Measurements from ENCODE around the gene B3GALT4. TPM values are rescaled to one million over a fixed set of nuclear protein-coding genes. Genes with fewer than 3 reads are reported as not detected.
A peak's percentile ranks its signal among the peaks of the same experiment; 100 is the strongest.

B3GALT4 gene
- total RNA-seq, 1 donor from 2014 or later: 4.6 TPM

GRCh38 chr6:33313105-33313708 lies 36.3 kb downstream of the B3GALT4 start:
- H3K4me3 Mint-ChIP-seq: peak overlapping the region; percentile 94
- DNase-seq (ENCODE audit: low spot score in 2 of 2, unreplicated experiment in 2 of 2): peak in 1 of 2 experiments; percentile 64
- TF ChIP-seq CTCF (IDR thresholded peaks at IDR 0.05; ENCODE audit: unreplicated experiment): no peak

GRCh38 chr6:33313709-33314514 lies 37.0 kb downstream of the B3GALT4 start, which contains the start of gene TAPBP:
TAPBP (minus strand) TSS chr6:33314078; CDS start chr6:33314041, 37 bp downstream.
- peak in 1 of 2 experiments; percentile 73 for DNase-seq (ENCODE audit: low spot score in 2 of 2, unreplicated experiment in 2 of 2)
- peak within 1 kb of the TSS; percentile 94 for H3K4me3 Mint-ChIP-seq
- no peaks in the 10 kb centered on the region for H3K9me3 Mint-ChIP-seq
- peak within 1 kb of the TSS; percentile 98 for H3K27ac Mint-ChIP-seq
- peaks cover 6% of the 10 kb centered on the region for H3K36me3 Mint-ChIP-seq
- no peak for TF ChIP-seq CTCF (IDR thresholded peaks at IDR 0.05; ENCODE audit: unreplicated experiment)
- H3K27me3 Mint-ChIP-seq (ENCODE audit: low read depth): no peaks in the 10 kb centered on the region
- H3K4me1 Mint-ChIP-seq: peaks cover 51% of the 10 kb centered on the region

More at GRCh38 chr6:33313105-33313708, 36.3 kb downstream of the B3GALT4 start:
- Mint-ChIP-seq H3K36me3 (peaks cover 6% of the 10 kb centered on the region), H3K27me3 (ENCODE audit: low read depth) (no peaks in the 10 kb centered on the region), H3K4me1 (peaks cover 45% of the 10 kb centered on the region), H3K27ac (peak overlapping the region; percentile 98), H3K9me3 (no peaks in the 10 kb centered on the region)

GRCh38 chr6:33314515-33314942 lies 37.6 kb downstream of the B3GALT4 start:
- Mint-ChIP-seq H3K27ac (peak overlapping the region; percentile 98), H3K4me1 (peaks cover 55% of the 10 kb centered on the region), H3K4me3 (peak overlapping the region; percentile 94), H3K36me3 (peaks cover 10% of the 10 kb centered on the region), H3K27me3 (ENCODE audit: low read depth) (no peaks in the 10 kb centered on the region), H3K9me3 (no peaks in the 10 kb centered on the region)
- DNase-seq (ENCODE audit: low spot score in 2 of 2, unreplicated experiment in 2 of 2): peak in 1 of 2 experiments; percentile 42
- TF ChIP-seq CTCF (IDR thresholded peaks at IDR 0.05; ENCODE audit: unreplicated experiment): no peak

GRCh38 chr6:33314943-33315792 lies 38.2 kb downstream of the B3GALT4 start:
- H3K4me3 Mint-ChIP-seq: peak overlapping the region; percentile 94
- H3K9me3 Mint-ChIP-seq: no peaks in the 10 kb centered on the region
- peaks cover 60% of the 10 kb centered on the region for H3K4me1 Mint-ChIP-seq
- no peak for TF ChIP-seq CTCF (IDR thresholded peaks at IDR 0.05; ENCODE audit: unreplicated experiment)
- DNase-seq (ENCODE audit: low spot score in 2 of 2, unreplicated experiment in 2 of 2): no peak
- no peaks in the 10 kb centered on the region for H3K27me3 Mint-ChIP-seq (ENCODE audit: low read depth)
- peak overlapping the region; percentile 98 for H3K27ac Mint-ChIP-seq
- H3K36me3 Mint-ChIP-seq: peaks cover 16% of the 10 kb centered on the region

- TF ChIP-seq CTCF (IDR thresholded peaks at IDR 0.05; ENCODE audit: unreplicated experiment): no peak
- Mint-ChIP-seq H3K36me3 (peaks cover 21% of the 10 kb centered on the region), H3K9me3 (no peaks in the 10 kb centered on the region), H3K27me3 (ENCODE audit: low read depth) (no peaks in the 10 kb centered on the region), H3K4me3 (peak overlapping the region; percentile 94), H3K27ac (peak overlapping the region; percentile 87), H3K4me1 (peaks cover 66% of the 10 kb centered on the region)
- DNase-seq (ENCODE audit: low spot score in 2 of 2, unreplicated experiment in 2 of 2): no peak
Observed at GRCh38 chr6:33315793-33316602, 39.1 kb downstream of the B3GALT4 start.

All from mesothelial cell of epicardium (in vitro differentiated cells).